Adipose tissue (tissue), 3 donors: ENCODE measurements around the gene NLRC5. TPM values are rescaled to one million over a fixed set of nuclear protein-coding genes. Genes with fewer than 3 reads are reported as not detected.
"Not testable (repeated sequence)": the region's sequence is repeated elsewhere in the genome, so short reads cannot be mapped to it uniquely, and the experiment has no call there.

Source experiments
- H3K27ac ChIP-seq: one replicate; pipeline ENCODE4 v1.5.1; 2013; ENCODE audit warnings: low read depth, low read length
- WGBS, 3 donors: extraction: QIAGEN DNeasy Blood & Tissue Kit; methylation state at CpG; one replicate each; pipeline ENCODE4 v1.1.7; 2013; 5-methylcytosine and 5-hydroxymethylcytosine counted together
- polyA plus RNA-seq, 3 donors: library from polyadenylated mRNA; stranded (reverse); fragments of 200-250 nt; gene quantifications; one replicate each; pipeline ENCODE4 v1.2.3, GENCODE V29; 2013
- donor health status: healthy with polysubstance abuse.
- donor health status: Bipolar disorder and iron deficiency.
- donor health status: healthy.

Gene NLRC5
- polyA plus RNA-seq, 3 donors, result 7.3 to 44.2 (median 29.7) TPM

- 82 to 86% (median 85%) methylated on average over 16 of the region's 16 CpGs for WGBS, 3 donors
- H3K27ac ChIP-seq, result no peak overlapping the region
Observed at GRCh38 chr16:57102888-57103851, 113.8 kb downstream of the NLRC5 start.

DNA sequence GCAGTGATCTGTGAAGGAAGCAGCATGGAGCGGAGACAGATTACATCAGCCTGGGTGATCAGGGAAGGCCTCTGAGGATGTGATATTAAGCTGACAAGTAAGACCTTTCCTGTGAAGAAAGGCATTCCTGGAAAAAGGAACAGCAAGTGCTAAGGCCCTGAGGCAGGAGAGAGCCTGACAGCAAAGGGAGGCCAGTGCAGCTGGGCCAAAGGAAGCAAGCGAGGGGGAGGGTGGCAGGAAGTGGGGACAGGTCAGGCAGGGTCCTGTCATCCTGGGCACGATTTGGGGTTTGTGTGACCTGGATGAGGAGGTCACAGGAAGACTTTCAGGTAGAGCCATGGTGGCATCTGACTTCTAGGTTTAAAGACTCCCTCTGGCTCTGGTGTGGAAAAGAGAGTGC, 115.3 kb downstream of the NLRC5 start:
- H3K27ac ChIP-seq, result no peak overlapping the region
- 45 to 69% (median 55%) methylated on average over 3 of the region's 3 CpGs for whole genome bisulfite sequencing, 3 donors

- 87 to 93% (median 90%) methylated on average over 7 of the region's 7 CpGs for WGBS, 3 donors
Observed at GRCh38 chr16:57105184-57105583, 115.8 kb downstream of the NLRC5 start.

GRCh38 chr16:57106767-57107166, 117.4 kb downstream of the NLRC5 start:
- no peak overlapping the region for H3K27ac ChIP-seq
- WGBS, 3 donors, result 90 to 91% (median 90%) methylated on average over 2 of the region's 2 CpGs

More at GRCh38 chr16:57105184-57105583, 115.8 kb downstream of the NLRC5 start:
- H3K27ac ChIP-seq, result no peak overlapping the region

- WGBS, 3 donors, result 68 to 85% (median 75%) methylated on average over 8 to 9 of the region's 9 CpGs
- no peak overlapping the region for H3K27ac ChIP-seq
Observed at GRCh38 chr16:57107321-57107922, 118.1 kb downstream of the NLRC5 start.

DNA sequence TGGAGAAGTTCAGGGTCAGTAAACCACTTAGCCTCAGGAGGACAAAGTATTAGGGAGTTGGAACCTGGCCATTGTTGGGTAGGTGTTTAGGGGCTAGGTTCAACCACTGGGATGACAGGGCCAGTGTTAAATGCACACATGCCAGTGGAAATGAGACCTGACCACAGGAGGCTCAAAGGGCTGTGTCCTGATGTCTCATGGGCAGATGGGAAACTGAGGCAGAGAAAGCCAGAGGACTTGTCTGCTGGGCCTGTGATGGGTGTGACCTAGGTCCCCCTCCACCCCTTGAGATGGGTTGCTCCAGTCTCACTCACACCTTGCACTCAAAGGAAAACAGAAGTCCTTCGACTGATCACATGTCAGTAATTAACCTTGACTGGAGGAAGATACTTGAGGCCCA, 119.1 kb downstream of the NLRC5 start:
- 50 to 62% (median 55%) methylated on average over 1 of the region's 1 CpG for WGBS, 3 donors
- no peak overlapping the region for H3K27ac ChIP-seq

DNA sequence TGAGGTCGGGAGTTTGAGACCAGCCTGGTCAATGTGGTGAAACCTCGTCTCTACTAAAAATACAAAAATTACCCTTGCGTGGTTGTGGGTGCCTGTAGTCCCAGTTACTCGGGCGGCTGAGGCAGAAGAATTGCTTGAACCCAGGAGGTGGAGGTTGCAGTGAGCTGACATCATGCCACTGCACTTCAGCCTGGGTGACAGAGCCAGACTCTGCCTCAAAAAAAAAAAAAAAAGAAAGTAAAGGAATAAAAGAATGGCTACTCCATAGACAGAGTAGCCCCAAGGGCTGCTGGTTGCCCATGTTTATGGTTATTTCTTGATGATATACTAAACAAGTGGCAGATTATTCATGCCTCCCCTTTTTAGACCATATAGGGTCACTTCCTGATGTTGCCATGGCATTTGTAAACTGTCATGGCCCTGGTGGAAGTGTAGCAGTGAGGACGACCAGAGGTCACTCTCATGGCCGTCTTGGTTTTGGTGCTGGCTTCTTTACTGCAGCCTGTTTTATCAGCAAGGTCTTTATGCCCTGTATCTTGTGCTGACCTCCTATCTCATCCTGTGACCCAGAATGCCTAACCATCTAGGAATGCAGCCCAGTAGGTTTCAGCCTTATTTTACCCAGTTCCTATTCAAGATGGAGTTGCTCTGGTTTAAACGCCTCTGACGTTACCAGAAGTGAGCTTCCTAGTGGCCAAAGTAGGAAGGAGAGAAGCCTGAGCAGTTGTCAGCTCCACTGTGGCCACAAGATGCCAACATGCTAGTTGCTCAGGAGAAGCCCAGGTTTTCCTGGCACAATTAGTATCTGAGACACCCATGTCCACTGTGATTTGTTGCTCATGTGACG, 120.1 kb downstream of the NLRC5 start:
- H3K27ac ChIP-seq, result not testable (repeated sequence)
- WGBS, 3 donors, result 87 to 91% (median 90%) methylated on average over 10 of the region's 10 CpGs

DNA sequence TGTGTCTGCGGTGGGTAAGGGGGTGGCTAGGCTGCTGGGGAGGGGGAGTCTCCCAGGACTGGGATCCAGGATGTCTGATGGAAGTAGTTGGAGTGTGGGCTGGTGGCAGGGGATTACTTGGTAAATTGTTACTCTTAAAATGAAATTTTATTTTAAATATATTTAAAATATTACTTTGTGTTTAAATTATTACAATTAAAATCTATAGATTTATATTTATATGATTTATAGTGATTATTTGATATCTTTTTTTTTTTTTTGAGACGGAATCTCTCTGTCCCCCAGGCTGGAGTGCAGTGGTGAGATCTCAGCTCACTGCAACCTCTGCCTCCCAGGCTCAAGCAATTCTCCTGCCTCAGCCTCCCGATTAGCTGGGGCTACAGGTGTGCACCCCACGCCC, 121.6 kb downstream of the NLRC5 start:
- no peak overlapping the region for H3K27ac ChIP-seq
- WGBS, 3 donors, result 91 to 98% (median 95%) methylated on average over 4 of the region's 4 CpGs

DNA sequence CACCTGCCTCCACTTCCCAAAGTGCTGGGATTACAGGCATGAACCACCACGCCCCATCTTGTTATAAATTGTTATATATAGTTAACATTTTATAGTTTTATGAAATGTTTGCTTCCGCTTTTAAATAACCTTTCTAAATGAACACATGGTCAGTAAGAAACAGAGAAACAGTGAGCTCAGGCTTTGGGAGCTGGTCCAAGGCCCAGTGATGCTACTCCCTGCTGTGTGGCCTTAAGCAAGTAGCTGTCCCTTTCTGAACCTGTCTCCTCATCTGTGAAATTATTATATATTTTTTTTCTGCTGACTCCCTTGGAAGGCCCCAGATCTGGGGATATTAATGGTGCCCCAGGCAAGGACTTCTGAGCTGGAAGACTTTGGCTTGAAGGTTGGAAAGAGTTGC, 122.1 kb downstream of the NLRC5 start:
- WGBS, 3 donors, result 81 to 96% (median 86%) methylated on average over 2 of the region's 2 CpGs
- no peak overlapping the region for H3K27ac ChIP-seq

GRCh38 chr16:57112403-57113041, 123.2 kb downstream of the NLRC5 start:
- WGBS, 3 donors, result 67 to 82% (median 71%) methylated on average over 10 of the region's 10 CpGs
- H3K27ac ChIP-seq, result no peak overlapping the region

- H3K27ac ChIP-seq, result no peak overlapping the region
- 89 to 91% (median 89%) methylated on average over 14 of the region's 14 CpGs for WGBS, 3 donors
Observed at GRCh38 chr16:57113042-57113453, 123.7 kb downstream of the NLRC5 start.

- WGBS, 3 donors, result 87 to 91% (median 87%) methylated on average over 5 of the region's 5 CpGs
- no peak overlapping the region for H3K27ac ChIP-seq
Observed at GRCh38 chr16:57113664-57114063, 124.3 kb downstream of the NLRC5 start.

DNA sequence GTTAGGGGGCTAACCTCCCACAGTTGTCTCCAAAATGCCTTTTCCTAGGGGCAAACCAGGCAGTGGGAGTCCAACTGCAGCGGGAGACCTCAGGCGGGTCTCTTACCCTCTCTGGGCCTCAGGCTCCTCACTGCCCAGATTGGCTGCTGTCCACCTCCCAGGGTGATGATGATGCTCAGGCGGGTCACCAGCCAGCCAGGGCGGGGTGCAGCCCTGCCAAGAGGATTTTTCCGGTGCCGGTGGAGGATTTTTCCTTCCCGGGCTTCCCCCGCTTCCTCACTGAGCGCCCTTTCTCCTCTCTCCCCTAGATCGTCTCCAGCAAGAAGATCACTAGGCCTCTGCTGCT, 125.8 kb downstream of the NLRC5 start:
- H3K27ac ChIP-seq, result no peak overlapping the region
- 63 to 76% (median 72%) methylated on average over 10 of the region's 10 CpGs for WGBS, 3 donors

- H3K27ac ChIP-seq, result no peak overlapping the region
- WGBS, 3 donors, result 54 to 72% (median 57%) methylated on average over 24 to 25 of the region's 25 CpGs
Observed at GRCh38 chr16:57115514-57116182, 126.3 kb downstream of the NLRC5 start.

DNA sequence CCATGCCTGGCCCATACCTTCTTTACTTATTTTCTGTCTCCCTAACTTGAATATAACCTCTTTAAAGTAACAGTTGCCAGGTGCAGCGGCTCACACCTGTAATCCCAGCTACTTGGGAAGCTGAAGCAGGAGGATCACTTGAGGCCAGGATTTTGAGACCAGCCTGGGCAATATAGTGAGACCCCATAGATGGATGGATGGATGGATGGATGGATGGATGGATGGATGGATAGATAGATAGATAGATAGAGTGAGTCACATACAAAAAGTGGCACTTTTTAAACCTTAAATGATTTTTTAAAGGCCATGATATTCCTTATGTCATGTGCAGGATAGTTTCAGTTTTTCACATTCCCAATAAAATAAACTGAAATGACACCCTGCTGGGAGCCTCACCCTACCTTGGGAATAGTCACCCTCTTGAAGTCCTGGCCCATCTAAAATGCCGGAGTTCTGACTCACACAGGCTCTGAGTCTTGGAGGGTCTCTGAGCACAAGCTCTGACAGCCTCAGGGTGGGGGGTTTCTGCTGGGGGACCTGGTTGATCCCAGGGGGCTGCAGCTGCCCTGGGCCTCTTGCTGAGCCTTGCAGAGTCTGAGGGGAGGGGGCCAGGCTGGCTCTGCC, 129.2 kb downstream of the NLRC5 start:
- 98 to 99% (median 98%) methylated on average over 2 of the region's 2 CpGs for WGBS, 3 donors
- H3K27ac ChIP-seq, result no peak overlapping the region

DNA sequence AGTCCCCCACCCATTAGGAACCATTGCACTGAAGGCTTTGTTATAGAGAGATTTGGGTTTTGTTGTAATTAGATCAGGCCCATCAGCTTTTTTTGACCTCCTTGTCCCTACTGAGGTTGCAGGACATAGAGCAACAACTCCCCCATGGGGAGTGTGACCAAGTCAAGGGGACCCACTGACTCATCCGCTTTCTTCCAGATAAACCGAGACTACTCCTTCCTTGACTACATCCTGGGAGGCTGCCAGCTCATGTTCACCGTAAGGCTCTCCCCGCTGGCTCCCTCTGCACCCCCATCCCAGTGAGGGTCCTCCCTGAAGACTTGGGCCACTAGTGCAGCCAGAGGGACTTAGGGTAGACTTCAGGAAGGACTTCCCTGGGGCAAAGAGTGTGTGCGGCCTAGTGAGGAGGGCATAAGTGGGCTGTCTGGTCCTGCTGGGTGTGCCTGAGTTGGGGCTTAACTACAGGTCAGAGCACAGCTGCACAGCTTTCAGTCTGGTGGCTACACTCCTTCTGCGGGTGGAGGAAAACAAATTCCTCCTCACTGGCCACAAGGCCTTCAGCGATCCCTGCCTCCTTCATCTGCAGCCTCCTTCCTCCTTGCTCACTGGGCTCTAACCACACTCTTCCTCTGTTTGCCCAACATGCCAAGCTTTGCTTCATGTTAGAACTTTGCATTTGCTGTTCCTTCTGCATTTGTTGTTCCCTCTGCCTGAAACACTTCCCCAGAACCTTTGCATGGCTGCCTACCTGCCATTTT, 134.0 kb downstream of the NLRC5 start:
- WGBS, 3 donors, result 74 to 96% (median 75%) methylated on average over 7 of the region's 7 CpGs
- no peak overlapping the region for H3K27ac ChIP-seq
